Caco-2 (cell line): ENCODE measurements around the gene SLC39A11. TPM values are rescaled to one million over a fixed set of nuclear protein-coding genes. Genes with fewer than 3 reads are reported as not detected.

Experiments
- BruUV-seq: library from RNA; stranded (reverse); fragments of 400-500 nt; replicated peaks from 2 replicates; lab custom pipeline; 2021; lab: Mats Ljungman, UMichigan
- CTCF ChIA-PET: fragments of 300-600 bp; sonication (Branson Sonifier 250); formaldehyde crosslinking; loops from one replicate; lab custom pipeline; 2022; ENCODE audit warnings: antibody characterized with exemption; lab: Charles Lee
- POLR2A ChIA-PET: fragments of 300-600 bp; sonication (Branson Sonifier 250); formaldehyde crosslinking; loops from one replicate; lab custom pipeline; 2022; ENCODE audit warnings: antibody characterized with exemption; lab: Charles Lee
- DNase-seq, 2 experiments: peaks; one replicate each; pipeline versions ENCODE4 v3.0.0 to v3.0.0-alpha.2; 2020 to 2022
- H3K27me3 ChIP-seq: replicated peaks from 2 replicates; pipeline ENCODE4 v1.6.0; 2011; ENCODE audit warnings: low read length; ENCODE audit not compliant: control insufficient read depth, insufficient read depth
- H3K36me3 ChIP-seq: 2 replicates; pipeline ENCODE4 v1.5.1; 2011; ENCODE audit warnings: low read length; ENCODE audit not compliant: control insufficient read depth, insufficient read depth
- H3K4me1 ChIP-seq: fragments of 250-450 bp; sonication (Bioruptor Pico); 2 replicates; pipeline ENCODE4 v1.5.1; 2020; ENCODE audit warnings: mild to moderate bottlenecking
- H3K4me3 ChIP-seq: 2 replicates; pipeline ENCODE4 v1.5.1; 2011; ENCODE audit warnings: low read depth, mild to moderate bottlenecking, control low read depth, low read length
- H3K9me3 ChIP-seq: fragments of 250-450 bp; sonication (Bioruptor Pico); 2 replicates; pipeline ENCODE4 v1.5.1; 2020; ENCODE audit warnings: mild to moderate bottlenecking, moderate library complexity
- H3K27ac Mint-ChIP-seq: one replicate; pipeline ENCODE4 v1.8.0; 2022; ENCODE audit warnings: mixed read lengths; ENCODE audit not compliant: unreplicated experiment
- H3K27me3 Mint-ChIP-seq: one replicate; pipeline ENCODE4 v1.8.0; 2022; ENCODE audit warnings: mixed read lengths; ENCODE audit not compliant: insufficient read depth, unreplicated experiment
- H3K36me3 Mint-ChIP-seq: one replicate; pipeline ENCODE4 v1.8.0; 2022; ENCODE audit warnings: mild to moderate bottlenecking, mixed read lengths; ENCODE audit not compliant: insufficient read depth, unreplicated experiment
- H3K4me1 Mint-ChIP-seq: one replicate; pipeline ENCODE4 v1.8.0; 2022; ENCODE audit warnings: low read depth, mixed read lengths; ENCODE audit not compliant: unreplicated experiment
- H3K4me3 Mint-ChIP-seq: one replicate; pipeline ENCODE4 v1.8.0; 2022; ENCODE audit warnings: mild to moderate bottlenecking, moderate library complexity, mixed read lengths; ENCODE audit not compliant: unreplicated experiment
- H3K9me3 Mint-ChIP-seq: one replicate; pipeline ENCODE4 v1.8.0; 2022; ENCODE audit warnings: mixed read lengths; ENCODE audit not compliant: unreplicated experiment
- intact Hi-C: fragments of 100-400 bp; cut with micrococcal nuclease; formaldehyde crosslinking; loops from one replicate; pipeline ENCODE4 v1.10.0; 2022; ENCODE audit not compliant: unreplicated experiment
- total RNA-seq: library from RNA; stranded (reverse); gene quantifications from 2 replicates; pipeline ENCODE4 v1.2.3, GENCODE V29; 2022
- TF ChIP-seq, protein P1 (sequence below), 2 experiments: fragments of 200-600 bp in 1 of 2; IDR thresholded peaks; 1 replicate in 1 of 2; 2 replicates in 1 of 2; pipeline versions ENCODE4 v1.5.1 to v1.8.0; 2011 to 2022; ENCODE audit warnings: antibody characterized with exemption in 1 of 2, control low read depth in 1 of 2, inconsistent platforms in 1 of 2, low read depth in 1 of 2, low read length in 1 of 2, mild to moderate bottlenecking in 1 of 2, moderate library complexity in 1 of 2; ENCODE audit not compliant: insufficient read depth in 1 of 2, severe bottlenecking in 1 of 2, unreplicated experiment in 1 of 2

Gene SLC39A11
- total RNA-seq, 1 experiment from 2014 or later, result 26.4 TPM

DNA sequence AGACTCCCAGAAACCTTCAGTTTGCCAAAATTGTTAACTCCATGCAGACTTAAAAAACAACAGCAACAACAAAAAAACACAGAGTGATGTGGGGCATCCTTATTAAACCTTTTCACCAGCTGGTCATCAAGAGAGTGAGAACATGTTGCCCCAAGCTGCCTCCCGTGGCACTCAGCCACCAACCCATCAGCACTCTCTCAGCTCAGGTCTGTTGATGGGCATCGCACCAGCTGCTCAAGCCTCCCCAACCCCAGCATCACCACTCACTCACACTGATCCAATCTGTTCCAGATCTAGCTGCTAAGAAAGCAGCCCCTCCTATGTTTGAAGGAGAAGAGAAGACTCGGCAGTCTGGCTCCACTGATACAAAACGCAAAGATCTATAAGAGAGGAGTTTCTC lies 46.8 kb downstream of the SLC39A11 start:
- no peaks in the 10 kb centered on the region for H3K4me1 Mint-ChIP-seq
- Histone ChIP-seq H3K9me3 (no peaks in the 10 kb centered on the region), H3K4me3 (no peak overlapping the region), H3K36me3 (no peaks in the 10 kb centered on the region), H3K4me1 (no peaks in the 10 kb centered on the region), H3K27me3 (no peaks in the 10 kb centered on the region)
- ChIA-PET CTCF (no interaction called here), POLR2A (no interaction called here)
- H3K27ac Mint-ChIP-seq, result no peak overlapping the region
- H3K36me3 Mint-ChIP-seq, result no peaks in the 10 kb centered on the region
- TF ChIP-seq, protein P1, sequence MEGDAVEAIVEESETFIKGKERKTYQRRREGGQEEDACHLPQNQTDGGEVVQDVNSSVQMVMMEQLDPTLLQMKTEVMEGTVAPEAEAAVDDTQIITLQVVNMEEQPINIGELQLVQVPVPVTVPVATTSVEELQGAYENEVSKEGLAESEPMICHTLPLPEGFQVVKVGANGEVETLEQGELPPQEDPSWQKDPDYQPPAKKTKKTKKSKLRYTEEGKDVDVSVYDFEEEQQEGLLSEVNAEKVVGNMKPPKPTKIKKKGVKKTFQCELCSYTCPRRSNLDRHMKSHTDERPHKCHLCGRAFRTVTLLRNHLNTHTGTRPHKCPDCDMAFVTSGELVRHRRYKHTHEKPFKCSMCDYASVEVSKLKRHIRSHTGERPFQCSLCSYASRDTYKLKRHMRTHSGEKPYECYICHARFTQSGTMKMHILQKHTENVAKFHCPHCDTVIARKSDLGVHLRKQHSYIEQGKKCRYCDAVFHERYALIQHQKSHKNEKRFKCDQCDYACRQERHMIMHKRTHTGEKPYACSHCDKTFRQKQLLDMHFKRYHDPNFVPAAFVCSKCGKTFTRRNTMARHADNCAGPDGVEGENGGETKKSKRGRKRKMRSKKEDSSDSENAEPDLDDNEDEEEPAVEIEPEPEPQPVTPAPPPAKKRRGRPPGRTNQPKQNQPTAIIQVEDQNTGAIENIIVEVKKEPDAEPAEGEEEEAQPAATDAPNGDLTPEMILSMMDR (IDR thresholded peaks at IDR 0.05; ENCODE audit: insufficient read depth in 1 of 2, low read depth in 1 of 2, low read length in 1 of 2, severe bottlenecking in 1 of 2, unreplicated experiment in 1 of 2), result no peak
- BruUV-seq, result no TSS peak
- no peak overlapping the region for H3K4me3 Mint-ChIP-seq
- DNase-seq, result no peak
- no peaks in the 10 kb centered on the region for H3K27me3 Mint-ChIP-seq
- intact Hi-C loops, result no loop called here
- no peaks in the 10 kb centered on the region for H3K9me3 Mint-ChIP-seq

GRCh38 chr17:73043686-73044581 lies 48.6 kb downstream of the SLC39A11 start:
- no peaks in the 10 kb centered on the region for H3K4me1 ChIP-seq
- no peak overlapping the region for H3K4me3 ChIP-seq
- ChIA-PET CTCF (no interaction called here), POLR2A (no interaction called here)
- no peaks in the 10 kb centered on the region for H3K27me3 Mint-ChIP-seq
- intact Hi-C loops, result no loop called here
- no peaks in the 10 kb centered on the region for H3K9me3 Mint-ChIP-seq
- BruUV-seq, result no TSS peak
- H3K36me3 ChIP-seq, result no peaks in the 10 kb centered on the region
- H3K36me3 Mint-ChIP-seq, result no peaks in the 10 kb centered on the region
- DNase-seq, result no peak
- no peaks in the 10 kb centered on the region for H3K4me1 Mint-ChIP-seq
- TF ChIP-seq, protein P1 (IDR thresholded peaks at IDR 0.05; ENCODE audit: insufficient read depth in 1 of 2, low read depth in 1 of 2, low read length in 1 of 2, severe bottlenecking in 1 of 2, unreplicated experiment in 1 of 2), result no peak
- no peaks in the 10 kb centered on the region for H3K27me3 ChIP-seq
- no peak overlapping the region for H3K4me3 Mint-ChIP-seq
- no peak overlapping the region for H3K27ac Mint-ChIP-seq
- H3K9me3 ChIP-seq, result no peaks in the 10 kb centered on the region

DNA sequence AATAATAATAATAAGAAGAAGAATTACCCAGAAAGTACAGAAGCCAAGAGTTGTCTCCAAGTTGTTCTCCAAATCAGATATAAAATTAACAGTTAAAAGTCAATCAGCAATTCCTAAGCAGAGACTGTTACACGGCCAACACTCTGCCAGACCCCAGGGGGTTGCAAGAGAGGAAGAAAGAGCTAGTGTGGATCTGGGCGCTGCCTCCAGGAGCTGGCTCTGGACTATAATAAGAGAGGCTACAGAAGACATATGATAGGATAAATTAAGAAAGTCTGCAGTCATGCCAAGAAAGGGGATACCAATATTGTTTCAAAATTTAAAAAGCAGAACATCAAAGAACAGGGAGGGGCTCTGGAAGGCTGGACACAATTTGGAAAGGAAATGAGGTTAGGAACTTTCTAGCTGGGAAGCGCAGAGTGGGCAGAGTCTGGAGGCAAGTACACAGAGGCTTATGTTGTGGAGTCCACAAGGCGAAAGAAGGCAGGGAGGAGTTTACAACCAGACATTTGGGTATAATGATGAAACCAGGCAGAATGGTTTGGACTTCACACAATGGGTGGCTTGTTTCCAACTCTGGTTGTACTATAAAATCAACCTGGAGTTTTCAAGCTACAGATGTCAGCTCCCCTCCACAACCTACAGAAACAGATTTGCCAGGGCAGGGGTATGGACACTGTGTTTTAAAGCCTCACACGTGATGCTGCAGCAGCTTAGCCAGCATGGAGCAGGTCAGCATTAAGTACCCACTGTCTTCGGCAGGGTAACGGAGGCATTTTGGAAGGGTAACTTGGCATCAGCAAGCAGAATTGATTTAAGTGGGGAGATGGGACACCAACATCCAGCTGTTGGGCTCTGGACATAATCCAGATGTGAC lies 49.4 kb downstream of the SLC39A11 start:
- no peaks in the 10 kb centered on the region for H3K36me3 ChIP-seq
- Mint-ChIP-seq H3K9me3 (no peaks in the 10 kb centered on the region), H3K27me3 (no peaks in the 10 kb centered on the region), H3K4me3 (no peak overlapping the region), H3K36me3 (no peaks in the 10 kb centered on the region), H3K4me1 (no peaks in the 10 kb centered on the region), H3K27ac (no peak overlapping the region)
- H3K4me3 ChIP-seq, result no peak overlapping the region
- peak in 1 of 2 experiments; percentile 2 for DNase-seq
- no peaks in the 10 kb centered on the region for H3K4me1 ChIP-seq
- CTCF ChIA-PET, result interaction anchor here (0.6 kb wide), 1 partner anchor 169 kb away, joined by 3 read pairs; no protein-coding TSS in a partner anchor
- no TSS peak for BruUV-seq
- no peaks in the 10 kb centered on the region for H3K27me3 ChIP-seq
- POLR2A ChIA-PET, result no interaction called here
- TF ChIP-seq, protein P1 (IDR thresholded peaks at IDR 0.05; ENCODE audit: insufficient read depth in 1 of 2, low read depth in 1 of 2, low read length in 1 of 2, severe bottlenecking in 1 of 2, unreplicated experiment in 1 of 2), result no peak
- intact Hi-C loops, result no loop called here
- no peaks in the 10 kb centered on the region for H3K9me3 ChIP-seq
